MM.1S (cell line): Measurements from ENCODE around the gene TMEM179.

Experiments used
- CTCF ChIP-seq: fragments of 300-600 bp; sonication (generic); IDR thresholded peaks from 2 replicates; pipeline ENCODE4 v1.5.1; 2016; ENCODE audit warnings: antibody characterized with exemption, low read length, mixed read lengths
- EZH2 ChIP-seq: fragments of 300-600 bp; sonication (generic); optimal IDR thresholded peaks from 2 replicates; pipeline ENCODE3; 2017; ENCODE audit warnings: low read depth, mild to moderate bottlenecking, antibody characterized with exemption, low read length, mixed read lengths

GRCh38 chr14:104544362-104544961 is 60.1 kb downstream of the TMEM179 start:
- TF ChIP-seq CTCF (no peak), EZH2 (no peak)
